ENCODE measurements around the gene DMGDH. TPM values are rescaled to one million over a fixed set of nuclear protein-coding genes. Genes with fewer than 3 reads are reported as not detected.

Gene DMGDH
- total RNA-seq, 1 experiment from 2014 or later, result not detected

DNA sequence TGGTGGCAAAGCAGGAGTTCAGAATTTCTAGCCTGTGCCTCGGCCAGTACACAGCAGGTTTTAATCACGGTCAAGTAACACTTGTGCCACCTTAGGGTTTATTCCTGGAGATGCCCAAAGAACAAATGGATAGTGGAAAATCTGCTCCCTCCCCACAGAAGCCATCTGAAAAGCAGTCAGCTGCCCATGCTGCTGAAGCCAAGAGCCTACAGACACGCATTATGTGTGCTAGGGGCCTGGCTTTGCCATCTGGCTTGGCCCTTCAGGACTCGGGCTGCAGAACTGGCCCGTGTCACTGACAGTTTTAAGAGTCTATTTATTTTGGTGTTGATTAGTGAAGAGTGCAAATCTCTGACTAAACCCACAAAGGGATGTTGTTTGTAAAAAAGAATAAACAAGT, 95.5 kb downstream of the DMGDH start:
- Histone ChIP-seq H3K9me3 (no peaks in the 10 kb centered on the region), H3K4me3 (no peak overlapping the region), H3K36me3 (no peaks in the 10 kb centered on the region), H3K27me3 (no peaks in the 10 kb centered on the region; the same call in 1 of the 2 replicates)
- no peak for DNase-seq

DNA sequence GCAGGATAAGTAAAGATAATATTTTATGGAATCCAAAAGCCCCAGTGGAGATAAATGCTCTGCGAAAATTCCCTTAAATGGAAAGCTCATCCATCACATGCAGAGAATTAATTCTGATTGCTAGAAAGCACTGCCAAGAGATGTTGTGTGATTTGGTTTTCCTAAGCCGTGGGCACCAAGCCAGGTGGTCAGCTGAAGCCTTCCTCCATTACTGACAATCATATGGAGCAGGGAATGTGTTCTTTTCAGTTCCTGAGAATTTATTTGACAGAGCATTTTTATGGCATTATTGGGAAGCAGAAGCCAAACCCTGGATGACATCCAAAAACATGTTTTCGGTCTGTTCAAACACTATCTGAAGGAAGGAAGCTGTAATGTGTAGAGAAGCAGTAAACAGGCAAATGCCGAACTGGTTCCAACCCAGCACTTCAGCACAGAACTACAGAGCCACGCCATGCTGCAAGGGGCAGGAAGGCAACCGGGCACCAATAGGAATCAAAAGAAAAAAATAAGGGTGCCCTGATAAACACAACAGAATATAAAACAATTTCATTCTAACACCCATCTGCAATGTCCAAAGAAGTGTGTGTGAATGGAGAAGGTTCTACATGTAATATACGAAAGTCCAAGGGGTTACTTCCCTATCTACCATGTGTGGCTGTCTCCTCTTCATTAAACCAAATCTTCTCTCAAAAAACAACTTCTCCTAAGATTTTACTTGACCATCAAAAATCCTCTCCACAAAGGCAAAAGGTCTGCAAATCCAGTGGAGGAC, 96.6 kb downstream of the DMGDH start:
- DNase-seq, result no peak
- Histone ChIP-seq H3K9me3 (no peaks in the 10 kb centered on the region), H3K36me3 (no peaks in the 10 kb centered on the region), H3K4me3 (no peak overlapping the region), H3K27me3 (no peaks in the 10 kb centered on the region; the same call in 1 of the 2 replicates)

DNA sequence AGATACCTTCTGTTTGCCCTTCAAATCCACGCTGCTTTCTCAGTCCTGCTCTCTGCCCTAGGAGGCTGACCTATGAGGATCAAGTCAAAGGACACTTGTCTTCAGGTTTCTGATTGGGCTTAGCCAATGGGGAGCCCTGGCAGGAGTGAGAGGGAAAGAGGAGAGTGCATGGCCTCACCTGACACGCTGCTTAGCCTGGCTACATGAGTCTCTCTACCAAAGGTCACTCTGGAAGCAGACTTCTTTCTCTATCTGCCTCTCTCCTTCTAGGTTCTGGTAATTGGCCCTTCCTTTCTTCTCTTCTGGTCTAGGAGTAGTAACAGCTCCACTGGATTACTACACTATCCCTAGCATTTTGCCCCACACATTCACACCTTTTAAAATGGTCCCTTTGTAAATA, 97.5 kb downstream of the DMGDH start:
- H3K4me3 ChIP-seq, result no peak overlapping the region
- no peak for DNase-seq
- H3K9me3 ChIP-seq, result no peaks in the 10 kb centered on the region
- H3K36me3 ChIP-seq, result no peaks in the 10 kb centered on the region
- no peaks in the 10 kb centered on the region; the same call in 1 of the 2 replicates for H3K27me3 ChIP-seq

DNA sequence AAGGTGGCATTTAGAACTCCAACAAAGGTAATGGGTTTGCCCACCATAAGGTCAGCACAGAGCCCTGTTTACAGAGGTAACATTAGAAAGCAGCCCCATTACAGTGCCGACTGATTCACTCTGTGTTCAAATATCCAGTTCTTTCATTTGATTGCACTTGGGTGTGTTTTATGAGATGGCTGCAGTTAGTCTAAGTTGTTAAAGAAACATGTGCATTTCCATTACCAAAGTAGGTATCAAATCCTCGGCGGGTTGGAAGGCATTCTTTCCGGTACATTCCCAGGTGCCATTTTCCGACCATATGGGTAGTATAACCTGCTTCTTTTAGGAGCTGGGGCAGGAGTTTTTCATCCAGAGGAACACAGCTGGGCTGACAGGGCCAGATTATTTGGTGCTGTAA, 100.7 kb downstream of the DMGDH start:
- no peak overlapping the region for H3K4me3 ChIP-seq
- H3K36me3 ChIP-seq, result no peaks in the 10 kb centered on the region
- no peak for DNase-seq
- H3K27me3 ChIP-seq, result no peaks in the 10 kb centered on the region; the same call in 1 of the 2 replicates
- H3K9me3 ChIP-seq, result no peaks in the 10 kb centered on the region

DNA sequence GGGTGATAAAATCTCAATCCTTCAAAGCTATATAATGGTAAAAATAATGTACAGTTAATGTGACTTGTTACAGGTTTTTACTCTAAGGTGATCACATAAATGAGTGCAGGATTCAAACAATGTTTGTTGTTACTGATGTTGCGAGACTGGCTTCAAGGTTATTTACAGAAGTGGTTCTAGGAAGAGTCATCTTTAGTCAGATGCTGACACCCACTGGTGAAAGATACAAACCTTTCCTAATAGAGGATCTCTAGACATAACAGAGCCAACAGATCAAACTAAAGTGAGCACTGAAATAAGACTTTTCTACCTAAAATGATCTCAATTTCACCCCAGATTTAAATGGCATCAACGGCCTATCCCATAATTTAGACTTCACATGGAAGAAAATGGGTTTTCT, 104.6 kb downstream of the DMGDH start:
- Histone ChIP-seq H3K27me3 (no peaks in the 10 kb centered on the region), H3K9me3 (no peaks in the 10 kb centered on the region), H3K4me3 (no peak overlapping the region), H3K36me3 (no peaks in the 10 kb centered on the region)
- DNase-seq, result no peak

DNA sequence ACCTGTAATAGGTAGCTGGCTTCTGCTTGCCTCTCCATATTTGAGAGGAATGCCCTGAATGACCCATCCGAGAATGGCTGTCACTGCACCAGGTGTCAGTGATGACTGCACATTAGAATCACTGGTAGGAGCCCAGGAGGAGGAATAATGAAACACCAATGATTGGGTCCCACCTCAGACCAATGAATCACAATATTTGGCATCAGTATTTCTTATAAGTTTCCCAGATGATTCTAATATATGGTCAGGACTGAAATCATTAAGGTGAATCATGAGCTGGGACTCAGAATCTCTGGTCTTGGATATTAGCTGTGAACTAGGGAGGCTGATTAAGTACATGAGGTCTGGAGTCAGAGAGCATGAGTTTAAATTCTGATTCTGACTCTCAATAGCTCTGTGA, 107.7 kb downstream of the DMGDH start:
- H3K9me3 ChIP-seq, result no peaks in the 10 kb centered on the region
- DNase-seq, result no peak
- H3K36me3 ChIP-seq, result no peaks in the 10 kb centered on the region
- no peaks in the 10 kb centered on the region for H3K27me3 ChIP-seq
- H3K4me3 ChIP-seq, result no peak overlapping the region

DNA sequence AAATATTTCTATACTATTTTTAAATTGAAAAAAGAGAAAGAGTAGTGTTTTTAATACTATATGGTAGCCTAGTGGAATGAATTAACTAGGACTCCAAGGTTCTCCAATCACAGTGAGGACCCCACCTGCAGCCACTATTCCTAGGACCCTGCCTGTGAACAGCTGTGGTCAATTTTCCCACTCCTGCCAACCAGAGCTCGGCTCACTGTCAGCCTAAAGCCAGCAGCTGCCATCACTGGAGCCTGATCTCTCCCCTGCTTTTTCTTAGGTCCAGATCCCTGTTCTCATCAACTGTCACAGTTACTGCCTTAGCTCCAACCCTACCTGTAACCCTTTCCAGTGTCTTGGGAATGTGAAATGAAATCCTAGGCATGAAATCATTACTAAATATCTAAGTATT, 109.7 kb downstream of the DMGDH start:
- no peak overlapping the region for H3K4me3 ChIP-seq
- H3K36me3 ChIP-seq, result no peaks in the 10 kb centered on the region
- no peak for DNase-seq
- no peaks in the 10 kb centered on the region for H3K9me3 ChIP-seq
- no peaks in the 10 kb centered on the region for H3K27me3 ChIP-seq

DNA sequence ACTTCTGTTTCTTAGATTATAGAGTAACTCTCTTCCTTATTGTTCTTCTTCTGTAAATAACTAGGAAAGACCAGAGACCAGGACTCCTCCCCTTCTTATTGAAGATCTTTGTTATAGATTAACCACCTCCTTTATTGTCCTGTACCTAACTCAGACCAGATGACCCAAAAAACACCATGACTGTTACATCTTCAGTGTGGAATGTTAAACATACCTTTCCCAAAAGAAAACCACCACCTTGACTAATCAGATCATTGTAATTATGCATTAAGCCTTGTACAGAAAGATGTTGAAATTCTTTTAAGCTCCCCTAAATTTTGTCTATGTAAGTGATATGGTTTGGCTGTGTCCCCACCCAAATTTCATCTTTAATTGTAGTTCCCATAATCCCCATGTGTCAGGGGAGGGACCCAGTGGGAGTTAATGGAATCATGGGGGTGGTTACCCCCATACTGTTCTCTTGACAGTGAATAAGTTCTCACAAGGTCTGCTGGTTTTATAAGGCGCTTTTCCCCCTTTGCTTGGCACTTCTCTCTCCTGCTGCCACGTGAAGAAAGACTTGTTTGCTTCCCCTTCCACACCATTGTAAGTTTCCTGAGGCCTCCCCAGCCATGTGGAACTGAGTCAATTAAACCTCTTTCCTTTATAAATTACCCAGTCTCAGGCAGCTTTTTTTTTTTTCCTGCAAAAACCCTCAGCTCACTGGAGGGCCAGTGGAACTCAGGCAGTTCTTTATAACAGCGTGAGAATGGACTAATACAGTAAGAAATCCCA, 110.6 kb downstream of the DMGDH start:
- Histone ChIP-seq H3K36me3 (no peaks in the 10 kb centered on the region), H3K9me3 (no peaks in the 10 kb centered on the region), H3K27me3 (no peaks in the 10 kb centered on the region), H3K4me3 (no peak overlapping the region)
- DNase-seq, result no peak

DNA sequence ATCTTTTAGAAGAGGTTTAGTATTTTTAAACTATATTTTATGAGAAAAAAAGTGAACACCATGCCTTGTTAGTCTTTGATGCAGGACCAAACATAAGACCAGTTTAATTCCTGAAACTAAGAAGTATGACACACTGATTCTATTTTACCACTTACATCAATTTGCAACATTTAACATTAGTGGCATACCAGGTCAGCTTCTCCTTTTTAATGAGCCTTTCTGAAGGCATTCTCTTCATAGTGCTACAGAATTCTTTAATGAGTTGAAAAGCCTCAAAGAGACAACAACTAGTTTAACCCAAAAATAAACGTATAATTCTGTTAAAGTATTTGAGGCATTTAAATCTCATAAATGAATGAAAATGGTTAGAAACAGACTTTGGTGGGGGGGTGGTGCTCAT, 112.6 kb downstream of the DMGDH start:
- H3K4me3 ChIP-seq, result no peak overlapping the region
- H3K27me3 ChIP-seq, result no peaks in the 10 kb centered on the region
- no peaks in the 10 kb centered on the region for H3K36me3 ChIP-seq
- H3K9me3 ChIP-seq, result no peaks in the 10 kb centered on the region
- DNase-seq, result no peak

DNA sequence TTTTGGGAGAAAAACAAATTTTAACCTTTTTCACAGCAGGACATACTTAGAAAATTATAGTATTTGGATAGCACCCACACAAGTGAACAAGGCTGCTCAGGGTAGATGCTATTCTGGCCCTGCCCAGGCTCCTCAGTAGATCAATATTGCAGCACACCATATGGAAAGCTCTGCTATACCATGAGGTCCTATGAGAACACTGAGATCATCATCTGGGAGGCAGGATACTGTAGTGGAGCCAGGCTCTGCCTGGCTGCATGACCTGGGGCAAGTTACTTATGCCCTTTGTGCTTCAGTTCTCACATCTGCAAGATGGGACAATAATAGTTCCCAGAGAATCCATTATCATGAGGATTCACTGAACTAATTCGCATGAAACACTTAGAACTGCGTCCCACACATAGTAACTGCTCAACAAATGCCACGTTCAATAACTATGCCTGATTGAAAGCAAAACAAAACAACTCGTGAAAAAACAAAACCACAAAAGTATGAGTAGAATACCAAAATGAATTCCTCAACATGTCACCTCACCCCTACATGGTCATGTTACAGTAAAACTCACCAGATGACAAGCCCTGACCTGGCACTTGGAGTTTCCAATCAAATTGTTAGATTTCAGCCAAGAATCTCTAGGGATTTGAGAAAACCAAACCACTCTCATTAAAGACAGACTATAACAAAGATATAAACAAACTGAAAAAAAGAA, 116.2 kb downstream of the DMGDH start:
- no peak for DNase-seq

More for the DNA sequence above, 116.2 kb downstream of the DMGDH start:
- no peaks in the 10 kb centered on the region for H3K27me3 ChIP-seq
- H3K36me3 ChIP-seq, result no peaks in the 10 kb centered on the region
- no peaks in the 10 kb centered on the region for H3K9me3 ChIP-seq
- no peak overlapping the region for H3K4me3 ChIP-seq

Other genes starting within 250 kb of the DMGDH start
- 10.2 and 10.3 TPM in 2 replicates for gene ARSB, start 84.4 kb downstream of the DMGDH start, total RNA-seq (2014; rRNA removed; shearing (Covaris generic); ENCODE audit: low replicate concordance)
- 0.79 and 1.5 TPM in 2 replicates for gene BHMT2, start 93 bp upstream of the DMGDH start, total RNA-seq (2014; rRNA removed; shearing (Covaris generic); ENCODE audit: low replicate concordance)
- not detected in 2 replicates for gene BHMT, start 42.1 kb upstream of the DMGDH start, total RNA-seq (2014; rRNA removed; shearing (Covaris generic); ENCODE audit: low replicate concordance)
- 5.5 TPM in 2 replicates for gene JMY, start 166.5 kb upstream of the DMGDH start, total RNA-seq (2014; rRNA removed; shearing (Covaris generic); ENCODE audit: low replicate concordance)

All from MG63 (cell line).